ENCODE results near the gene FANCG. TPM values are rescaled to one million over a fixed set of nuclear protein-coding genes. Genes with fewer than 3 reads are reported as not detected.

Gene FANCG
- total and polyA plus RNA-seq, 7 donors: 1.6 to 6.0 (median 4.2) TPM

GRCh38 chr9:35096035-35096849 lies 16.5 kb upstream of the FANCG start, which contains the start of gene PIGO:
TSS of gene PIGO (minus strand) at chr9:35096591. CDS start at chr9:35095565, 1,026 bp downstream.
- peak; percentile 59 for TF ChIP-seq CTCF (IDR thresholded peaks at IDR 0.05)
- Histone ChIP-seq H3K4me3 (peak within 1 kb of the TSS; percentile 87), H3K4me1 (peaks cover 3% of the 10 kb centered on the region), H3K36me3 (ENCODE audit: insufficient read depth in 1 of 2, low read depth in 1 of 2) (peaks cover 5 to 63% of the 10 kb centered on the region in 2 donors), H3K9me3 (no peaks in the 10 kb centered on the region), H3K27ac (peak within 1 kb of the TSS; percentile 98), H3K27me3 (ENCODE audit: insufficient read depth in 3 of 3, low read length in 2 of 3) (no peaks in the 10 kb centered on the region)
- intact Hi-C loops (cut with DNase I): loop anchor here (2.0 to 5.0 kb wide), 2 partner anchors 194 to 197 kb away; no protein-coding TSS in a partner anchor
- WGBS, 3 donors: 0 to 1% (median 1%) methylated on average over 48 to 53 of the region's 53 CpGs
- peak; percentile 90 to 95 for DNase-seq
- peak; percentile 94 to 97 (median 95) for ATAC-seq

- Histone ChIP-seq H3K27ac (no peak overlapping the region), H3K4me3 (no peak overlapping the region), H3K36me3 (ENCODE audit: insufficient read depth in 1 of 2, low read depth in 1 of 2) (peaks cover 12 to 85% of the 10 kb centered on the region in 2 donors), H3K4me1 (peaks cover under 1% of the 10 kb centered on the region), H3K27me3 (ENCODE audit: insufficient read depth in 3 of 3, low read length in 2 of 3) (no peaks in the 10 kb centered on the region), H3K9me3 (no peaks in the 10 kb centered on the region)
- intact Hi-C loops (cut with DNase I): no loop called here
- DNase-seq (no peak), ATAC-seq (no peak)
- TF ChIP-seq CTCF (IDR thresholded peaks at IDR 0.05): no peak
- 63 to 78% (median 73%) methylated on average over 17 of the region's 17 CpGs for WGBS, 3 donors
These were observed 11.8 kb upstream of the FANCG start for GRCh38 chr9:35091536-35091935.

GRCh38 chr9:35089434-35089833 lies 9.7 kb upstream of the FANCG start:
- WGBS, 3 donors: 92 to 97% (median 93%) methylated on average over 2 of the region's 2 CpGs
- intact Hi-C loops (cut with DNase I): no loop called here
- H3K36me3 ChIP-seq (ENCODE audit: insufficient read depth in 1 of 2, low read depth in 1 of 2): peaks cover 12 to 87% of the 10 kb centered on the region in 2 donors
- ATAC-seq (no peak), DNase-seq (no peak)
- H3K27me3 ChIP-seq (ENCODE audit: insufficient read depth in 3 of 3, low read length in 2 of 3): no peaks in the 10 kb centered on the region
- no peaks in the 10 kb centered on the region for H3K4me1 ChIP-seq
- H3K9me3 ChIP-seq: no peaks in the 10 kb centered on the region
- TF ChIP-seq CTCF (IDR thresholded peaks at IDR 0.05): no peak
- H3K27ac ChIP-seq: no peak overlapping the region
- no peak overlapping the region for H3K4me3 ChIP-seq

- Histone ChIP-seq H3K27me3 (ENCODE audit: insufficient read depth in 3 of 3, low read length in 2 of 3) (no peaks in the 10 kb centered on the region), H3K27ac (no peak overlapping the region), H3K36me3 (ENCODE audit: insufficient read depth in 1 of 2, low read depth in 1 of 2) (peaks cover 9 to 43% of the 10 kb centered on the region in 2 donors), H3K4me3 (no peak overlapping the region), H3K4me1 (peaks cover 5% of the 10 kb centered on the region), H3K9me3 (no peaks in the 10 kb centered on the region)
- ATAC-seq (peak in 2 of 4 donors; percentile 27 to 28), DNase-seq (no peak)
- 85 to 95% (median 92%) methylated on average over 2 of the region's 2 CpGs for WGBS, 3 donors
- intact Hi-C loops (cut with DNase I): no loop called here
- TF ChIP-seq CTCF (IDR thresholded peaks at IDR 0.05): no peak
These were observed 5.3 kb upstream of the FANCG start for GRCh38 chr9:35085078-35085477.
